ENCODE results near the gene PROS1.
"Not testable (repeated sequence)": the region's sequence is repeated elsewhere in the genome, so short reads cannot be mapped to it uniquely, and the experiment has no call there.

The PROS1 gene

GRCh38 chr3:93873412-93873811, 100.3 kb downstream of the PROS1 start:
- not testable (repeated sequence) for DNase-seq (ENCODE audit: low read depth)

GRCh38 chr3:93867425-93867824, 106.3 kb downstream of the PROS1 start:
- DNase-seq (ENCODE audit: low read depth): no peak

- no peak for DNase-seq (ENCODE audit: low read depth)
These were observed 112.7 kb downstream of the PROS1 start for GRCh38 chr3:93861017-93861416.

- DNase-seq (ENCODE audit: low read depth): no peak
These were observed 118.3 kb downstream of the PROS1 start for GRCh38 chr3:93855401-93855800.

GRCh38 chr3:93852228-93852627, 121.5 kb downstream of the PROS1 start:
- not testable (repeated sequence) for DNase-seq (ENCODE audit: low read depth)

- no peak for DNase-seq (ENCODE audit: low read depth)
These were observed 129.7 kb downstream of the PROS1 start for GRCh38 chr3:93843981-93844380.

GRCh38 chr3:93839193-93839592, 134.5 kb downstream of the PROS1 start:
- DNase-seq (ENCODE audit: low read depth): not testable (repeated sequence)
